ENCODE results near the gene CAPN2.
"Not testable (repeated sequence)": the region's sequence is repeated elsewhere in the genome, so short reads cannot be mapped to it uniquely, and the experiment has no call there.

CAPN2 gene

DNA sequence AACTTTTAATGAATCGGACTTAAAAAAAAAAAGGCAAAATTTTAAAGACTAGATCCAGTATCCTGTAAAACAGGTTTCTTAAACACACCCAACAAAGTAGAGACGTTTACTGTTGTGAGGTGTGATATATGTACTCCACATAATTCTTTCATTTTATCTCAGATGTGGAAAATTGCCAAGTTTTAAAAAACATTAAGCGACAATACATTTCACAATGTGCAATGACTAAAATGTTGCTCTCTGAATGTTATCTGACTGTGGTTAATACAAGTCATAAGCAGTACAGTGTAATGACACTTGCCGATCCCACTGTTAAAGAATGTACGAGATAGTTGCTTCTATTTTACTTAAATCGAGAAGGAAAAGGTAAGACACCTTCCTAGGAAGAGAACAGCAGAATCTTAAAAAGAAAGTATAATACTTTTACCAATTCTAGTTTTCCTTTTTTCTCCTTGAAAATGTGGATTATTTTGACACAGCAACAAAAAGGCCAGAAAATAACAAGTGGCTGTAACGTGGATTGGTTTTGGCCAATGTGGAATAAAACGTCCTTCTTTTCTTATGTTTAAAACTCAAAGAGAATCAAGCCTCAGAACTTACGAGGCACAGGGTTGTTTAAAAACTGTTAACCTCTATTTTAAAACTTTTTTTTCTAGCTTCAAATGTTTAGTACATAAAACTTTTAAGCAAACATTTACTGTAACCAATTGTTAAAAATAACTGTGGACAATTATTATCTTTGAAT, 82.0 kb downstream of the CAPN2 start:
- DNase-seq: no peak

DNA sequence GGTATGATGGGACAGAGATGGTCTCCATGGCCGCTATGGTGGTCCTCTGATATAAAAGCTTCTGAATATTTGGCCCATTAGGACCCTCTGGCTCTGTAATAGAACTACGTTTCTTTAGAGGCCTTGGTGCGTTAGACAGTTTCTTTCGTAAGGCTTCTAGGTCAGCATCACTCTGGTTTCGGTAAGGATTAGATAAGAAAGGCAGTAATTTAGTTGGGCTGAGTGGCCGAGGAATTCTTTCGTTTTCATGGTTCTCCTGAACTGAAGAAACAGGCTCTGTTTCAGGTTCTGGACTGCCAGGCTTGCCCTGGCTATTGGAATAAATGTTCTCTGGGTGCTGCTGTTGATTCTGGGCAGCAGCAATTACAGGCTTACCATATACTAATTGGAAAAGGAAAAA, 83.9 kb downstream of the CAPN2 start:
- no peak for DNase-seq

DNA sequence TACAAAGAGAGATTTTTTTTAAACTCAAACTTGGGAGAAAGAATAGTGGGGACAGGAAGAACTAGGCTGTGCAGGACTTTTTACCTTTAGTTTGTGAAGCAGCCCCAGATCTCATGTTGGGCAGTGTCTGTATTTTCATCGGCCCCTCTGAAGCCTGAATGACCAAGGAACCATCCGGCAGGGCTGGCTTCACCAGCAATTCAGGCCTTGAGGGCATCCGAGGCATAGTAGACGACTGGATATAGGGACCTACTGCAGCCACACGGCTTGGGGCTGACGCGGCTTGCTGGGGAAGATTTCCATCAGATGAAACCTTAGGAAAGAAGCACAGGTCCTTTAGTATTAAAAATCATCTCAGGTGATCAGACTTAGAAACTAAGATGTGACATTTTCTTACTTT, 89.7 kb downstream of the CAPN2 start:
- no peak for DNase-seq

DNA sequence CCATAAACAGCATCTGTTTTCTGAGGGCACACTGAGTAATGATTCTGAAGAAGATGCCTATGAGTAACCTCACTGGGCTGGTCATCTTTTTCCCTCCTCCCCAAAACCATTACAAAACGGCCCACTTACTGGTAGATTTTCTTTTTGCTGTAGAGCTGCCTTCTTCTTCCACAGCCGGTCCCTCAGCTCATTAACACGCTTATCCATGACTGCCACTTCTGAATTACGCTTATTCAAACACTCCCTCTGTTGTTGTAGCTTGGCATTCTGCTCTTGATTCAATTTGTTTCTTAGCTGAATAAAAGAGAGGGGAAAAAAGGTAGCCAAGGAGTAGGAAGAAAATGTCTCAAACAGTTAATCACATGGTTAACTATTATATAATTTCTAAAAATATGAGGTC, 90.3 kb downstream of the CAPN2 start:
- DNase-seq: no peak

DNA sequence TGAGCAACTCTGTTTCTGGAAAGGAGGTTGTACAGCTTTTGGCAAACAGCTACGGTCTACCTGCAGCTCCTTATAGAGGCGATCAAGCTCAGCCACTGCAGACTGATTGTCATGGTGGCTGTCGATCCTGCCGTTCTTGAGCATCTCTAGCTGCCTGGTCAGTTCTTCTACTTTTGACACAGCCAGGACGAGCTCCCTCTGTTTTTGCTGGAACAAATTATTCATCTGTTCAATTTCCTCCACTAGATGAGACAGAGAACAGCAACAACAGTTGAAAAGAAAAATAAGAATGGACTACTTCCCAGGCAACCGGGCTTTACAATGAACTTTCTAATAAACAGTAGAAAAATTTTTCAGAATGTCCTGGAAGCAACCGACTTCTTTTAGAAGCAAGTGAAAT, 90.9 kb downstream of the CAPN2 start:
- DNase-seq: no peak

DNA sequence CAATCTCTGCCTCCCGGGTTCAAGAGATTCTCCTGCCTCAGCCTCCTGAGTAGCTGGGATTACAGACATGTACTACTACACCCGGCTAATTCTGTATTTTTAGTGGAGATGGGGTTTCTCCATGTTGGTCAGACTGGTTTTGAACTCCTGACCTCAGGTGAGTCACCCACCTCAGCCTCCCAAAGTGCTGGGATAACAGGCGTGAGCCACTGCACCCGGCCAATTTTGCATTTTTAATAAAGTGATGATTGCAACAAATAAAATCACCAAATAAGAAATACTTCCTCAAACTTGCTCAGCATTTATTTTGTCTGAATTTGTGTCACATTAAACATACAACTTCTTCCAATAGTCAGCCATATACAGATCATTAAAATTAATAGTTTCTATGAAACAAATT, 97.6 kb downstream of the CAPN2 start:
- DNase-seq: not testable (repeated sequence)

DNA sequence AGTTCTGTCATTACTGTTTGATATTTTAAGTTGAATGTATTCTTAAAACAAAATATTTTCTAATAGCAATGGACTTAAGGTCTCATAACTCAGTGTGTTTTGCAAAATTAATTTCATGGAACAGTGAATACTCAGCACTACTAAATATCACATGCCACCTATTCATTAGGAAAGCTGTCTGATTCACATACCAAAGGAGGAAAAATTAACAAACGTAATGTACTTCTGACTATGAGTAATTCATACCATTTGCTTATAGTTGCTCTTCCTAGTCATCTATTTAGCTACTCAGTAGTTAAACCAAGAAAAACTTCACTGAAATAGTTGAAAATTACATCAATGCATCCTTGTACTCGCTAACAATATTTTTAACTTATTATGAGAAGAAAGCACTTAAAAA, 98.2 kb downstream of the CAPN2 start:
- no peak for DNase-seq

DNA sequence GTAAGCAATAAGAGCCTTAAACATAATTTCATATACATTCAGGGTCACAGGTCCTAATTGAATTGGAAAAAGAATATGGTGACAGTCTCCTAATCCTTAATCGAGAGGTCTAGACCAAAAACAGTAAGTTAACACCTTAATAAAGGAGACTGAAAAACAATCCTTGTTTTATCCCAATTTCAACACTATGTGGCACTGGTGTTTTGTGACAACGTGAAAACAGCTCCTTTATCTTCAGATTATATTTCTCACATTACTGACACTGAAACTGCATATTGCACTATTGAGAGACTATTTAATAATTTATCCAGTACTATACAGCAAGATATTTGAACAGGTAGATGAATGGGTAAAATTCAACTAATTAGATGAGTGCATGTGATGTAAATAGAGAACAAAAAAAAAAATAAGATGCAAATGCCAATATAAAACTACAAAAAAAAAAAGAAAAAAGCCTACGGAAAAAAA, 99.3 kb downstream of the CAPN2 start:
- peak; percentile 4 for DNase-seq

DNA sequence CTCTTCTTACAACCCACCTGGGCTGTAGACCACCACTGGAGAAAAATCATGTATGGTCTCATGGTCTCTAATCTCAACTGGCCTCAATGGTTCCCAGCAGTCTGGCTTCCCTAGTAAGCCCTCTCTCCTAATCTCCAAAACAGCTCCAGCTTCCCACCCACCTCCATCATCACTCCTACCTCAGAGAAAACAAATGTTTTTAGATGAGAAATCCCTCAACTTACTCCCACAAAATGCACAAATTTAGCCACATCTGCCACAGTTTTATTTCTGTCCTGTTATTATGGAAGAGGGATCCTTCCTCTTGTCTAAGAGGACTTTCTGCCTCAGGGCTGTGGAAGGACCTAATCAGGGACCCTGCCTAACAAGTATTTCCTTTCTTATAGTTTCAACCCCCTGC, 101.3 kb downstream of the CAPN2 start:
- no peak for DNase-seq

DNA sequence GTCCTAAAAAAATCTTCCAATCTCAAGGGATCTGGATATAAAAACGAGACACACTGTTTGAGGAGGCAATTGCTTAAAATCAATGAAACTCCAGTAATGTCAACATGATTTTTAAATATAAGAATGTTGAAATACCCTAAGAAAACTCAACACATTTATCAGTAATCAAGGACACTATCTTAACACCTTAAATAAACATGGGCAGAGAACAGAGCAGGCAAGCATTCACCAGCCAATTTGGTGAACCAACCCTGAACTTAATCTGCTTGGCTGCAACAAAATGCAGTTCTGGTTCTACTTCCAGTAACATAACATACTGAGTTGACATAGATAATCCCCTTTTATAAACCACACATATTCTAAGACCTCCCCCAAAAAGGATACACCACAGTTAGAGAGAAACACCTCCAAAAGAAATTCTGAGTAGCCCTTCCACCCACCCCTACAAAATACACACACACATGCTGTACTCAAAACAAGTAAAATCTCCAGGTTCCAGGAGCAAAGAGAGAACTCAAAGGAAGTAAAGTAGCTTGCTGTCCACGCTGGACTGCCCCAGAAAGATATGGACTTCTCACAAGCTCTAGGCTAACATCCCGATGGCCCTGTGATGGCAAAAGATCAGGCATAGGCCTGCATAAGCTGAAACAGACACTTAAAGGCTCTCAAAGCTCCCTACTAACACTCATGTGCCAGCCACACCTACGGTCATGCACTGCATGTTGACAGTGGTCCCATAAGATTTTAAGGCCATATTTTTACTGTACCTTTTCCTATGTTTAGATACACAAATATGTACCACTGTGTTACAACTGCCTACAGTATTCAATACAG, 102.9 kb downstream of the CAPN2 start:
- DNase-seq: no peak

DNA sequence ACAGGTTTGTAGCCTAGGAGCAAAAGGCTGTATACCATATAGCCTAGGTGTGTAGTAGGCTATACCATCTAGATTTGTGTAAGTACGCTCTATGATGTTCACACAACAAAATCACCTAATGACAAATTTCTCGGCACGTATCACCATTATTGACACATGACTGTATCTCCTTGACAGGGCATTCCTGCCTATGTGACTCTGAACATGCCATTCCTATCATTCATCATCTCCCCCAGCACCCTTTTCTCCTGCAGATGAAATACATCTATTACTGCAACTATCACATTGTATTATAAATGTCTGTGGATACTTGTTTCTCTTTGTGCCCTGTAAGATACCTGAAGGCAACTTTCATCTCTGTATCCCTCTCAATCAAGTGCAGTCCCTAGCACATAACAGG, 103.5 kb downstream of the CAPN2 start:
- DNase-seq: no peak

DNA sequence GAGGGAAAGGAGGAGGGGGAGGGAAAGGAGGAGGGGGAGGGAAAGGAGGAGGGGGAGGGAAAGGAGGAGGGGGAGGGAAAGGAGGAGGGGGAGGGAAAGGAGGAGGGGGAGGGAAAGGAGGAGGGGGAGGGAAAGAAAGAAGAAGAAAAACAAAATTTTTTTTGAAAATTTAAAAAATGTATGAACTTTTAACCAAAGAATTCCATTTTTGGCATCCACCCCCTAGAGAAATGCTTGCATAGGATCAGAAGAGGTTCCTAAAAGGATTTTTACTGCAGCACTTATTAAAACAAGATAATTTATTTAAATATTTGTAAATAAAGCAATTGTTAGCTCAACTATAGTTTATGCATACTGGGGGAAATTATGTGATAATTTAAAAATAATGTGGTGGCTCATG, 104.9 kb downstream of the CAPN2 start:
- not testable (repeated sequence) for DNase-seq

DNA sequence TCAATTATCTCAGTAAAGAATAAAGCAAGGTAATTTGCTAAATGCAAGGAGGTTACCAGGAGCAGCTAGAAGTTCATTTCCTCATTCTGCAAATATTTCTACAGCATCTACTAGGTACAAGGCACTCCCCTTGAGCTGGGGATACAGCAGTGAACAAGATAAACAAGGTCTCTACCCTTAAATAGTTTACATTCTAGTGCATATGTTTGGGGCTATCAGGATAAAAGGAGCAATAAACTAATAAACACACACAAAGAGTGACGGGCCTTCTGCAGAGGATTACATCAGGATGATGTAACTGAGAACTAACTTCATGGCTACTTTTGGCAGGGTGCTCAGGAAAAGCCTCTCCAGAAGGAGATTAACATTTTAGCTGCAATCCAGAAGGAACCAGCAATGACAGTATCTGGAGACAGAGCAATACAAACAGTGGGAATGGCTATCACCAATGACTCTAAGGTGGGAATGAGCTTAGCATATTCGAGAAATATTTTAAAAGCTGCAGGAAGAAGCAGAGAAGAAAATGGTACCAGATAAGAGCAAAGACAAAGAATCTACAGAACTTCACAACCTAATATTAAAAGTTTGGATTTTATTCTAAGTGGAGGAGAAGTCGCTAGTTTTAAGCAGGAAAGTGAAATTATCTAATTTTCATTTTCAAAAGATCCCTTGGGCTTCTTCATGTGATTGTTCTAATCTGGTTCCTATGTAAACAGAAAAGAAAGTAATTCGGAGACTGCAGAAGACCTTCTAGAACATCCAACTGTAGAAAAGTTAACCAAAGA, 107.6 kb downstream of the CAPN2 start:
- DNase-seq: no peak

DNA sequence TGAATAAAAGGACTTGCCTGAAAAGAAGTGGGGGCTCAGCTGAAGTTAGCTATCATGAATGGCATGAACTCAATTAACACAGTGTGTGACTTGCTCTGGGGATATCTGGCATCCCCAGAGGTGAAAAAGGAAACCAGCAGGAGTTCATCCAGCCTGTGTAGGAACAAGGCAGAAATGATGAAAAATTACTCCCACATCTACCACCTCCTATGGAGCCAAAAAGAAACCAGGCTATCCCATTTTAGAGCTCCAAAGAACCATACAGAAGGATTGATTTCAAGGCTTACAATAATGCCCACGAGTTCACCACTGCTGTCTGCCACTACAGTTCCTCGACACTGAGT, 108.1 kb downstream of the CAPN2 start:
- no peak for DNase-seq

DNA sequence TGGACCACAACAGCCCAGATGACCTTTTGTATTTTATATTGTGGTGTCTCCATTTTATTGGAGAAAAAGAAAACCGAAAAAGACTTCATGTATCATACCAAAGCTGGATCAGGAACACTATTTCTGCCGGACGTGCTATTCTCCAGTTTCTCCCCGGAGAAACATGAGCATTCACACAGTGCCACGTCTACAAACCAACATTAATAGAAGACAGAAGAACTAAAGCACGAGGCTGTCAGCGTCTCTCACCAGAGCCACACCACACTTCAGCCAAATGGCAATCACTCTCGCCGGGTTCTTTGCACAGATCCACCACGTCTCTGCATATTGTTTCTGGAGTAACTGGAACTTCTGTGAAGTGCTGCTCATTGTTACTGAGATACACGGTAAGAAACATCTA, 108.6 kb downstream of the CAPN2 start:
- DNase-seq: no peak

DNA sequence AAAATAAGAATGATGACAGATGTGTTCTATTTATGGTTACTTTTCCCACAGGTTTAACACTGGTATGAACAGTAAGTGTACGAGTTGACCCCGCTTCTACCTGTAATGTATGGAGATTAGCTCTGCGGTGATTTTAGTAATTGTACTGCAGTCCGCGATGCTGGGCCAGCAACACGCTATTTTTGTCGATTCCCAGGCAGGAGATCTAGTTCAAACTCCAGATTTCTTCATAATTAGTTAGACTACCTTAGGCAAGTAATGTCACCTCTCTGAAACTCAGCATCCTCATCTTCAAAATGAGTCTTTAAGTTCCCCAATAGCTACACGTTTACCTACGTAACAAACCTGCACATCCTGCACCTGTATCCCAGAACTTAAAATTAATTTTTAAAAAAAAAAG, 111.9 kb downstream of the CAPN2 start:
- no peak for DNase-seq

DNA sequence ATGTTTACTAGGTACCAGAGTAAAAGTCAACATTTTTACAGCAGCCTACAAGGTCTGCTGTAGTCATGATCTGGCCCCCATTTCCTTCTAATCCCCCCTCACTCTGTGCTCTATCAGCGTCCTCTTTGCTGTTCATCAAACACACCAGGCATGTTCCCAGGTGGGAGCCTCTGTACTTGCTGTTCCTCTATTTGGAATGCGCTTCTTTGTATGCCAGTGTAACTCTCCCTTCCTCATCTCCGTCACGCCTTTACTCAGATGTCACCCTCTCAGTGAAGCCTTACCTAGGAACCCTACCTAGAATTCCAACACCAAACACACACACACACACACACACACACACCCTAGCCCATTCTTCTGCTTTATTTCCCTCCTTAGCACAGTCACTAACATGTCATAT, 112.4 kb downstream of the CAPN2 start:
- no peak for DNase-seq

All from NCI-H446 treated with DMSO at 0.1 percent for 48 hours (cell line).